Middle frontal gyrus (tissue), 1 donor: ENCODE data around the gene COL4A4.

Experiments
- DNase-seq: peaks from one replicate; pipeline ENCODE4 v3.0.0-alpha.2; 2015; ENCODE audit warnings: low spot score; ENCODE audit errors: extremely low spot score

Gene COL4A4

GRCh38 chr2:227163485-227163997, 464 bp downstream of the COL4A4 start:
- no peak for DNase-seq

- no peak for DNase-seq
These were observed 2.1 kb downstream of the COL4A4 start for GRCh38 chr2:227161947-227162346.

- no peak for DNase-seq
These were observed 3.8 kb downstream of the COL4A4 start for GRCh38 chr2:227160164-227160563.

- no peak for DNase-seq
These were observed 8.8 kb downstream of the COL4A4 start for GRCh38 chr2:227154986-227155774.

- DNase-seq = no peak
These were observed 10.1 kb downstream of the COL4A4 start for GRCh38 chr2:227153758-227154486.

GRCh38 chr2:227153307-227153706, 10.7 kb downstream of the COL4A4 start:
- no peak for DNase-seq

- no peak for DNase-seq
These were observed 11.8 kb downstream of the COL4A4 start for GRCh38 chr2:227152093-227152766.

- no peak for DNase-seq
These were observed 13.6 kb downstream of the COL4A4 start for GRCh38 chr2:227150222-227150936.

- DNase-seq = no peak
These were observed 15.9 kb downstream of the COL4A4 start for GRCh38 chr2:227148106-227148505.

GRCh38 chr2:227147023-227147422, 17.0 kb downstream of the COL4A4 start:
- no peak for DNase-seq

GRCh38 chr2:227146456-227146855, 17.5 kb downstream of the COL4A4 start:
- DNase-seq = no peak

- DNase-seq = no peak
These were observed 20.1 kb downstream of the COL4A4 start for GRCh38 chr2:227143895-227144294.

GRCh38 chr2:227141301-227141700, 22.7 kb downstream of the COL4A4 start:
- no peak for DNase-seq

GRCh38 chr2:227134591-227134990, 29.4 kb downstream of the COL4A4 start:
- no peak for DNase-seq

GRCh38 chr2:227132986-227133385, 31.0 kb downstream of the COL4A4 start:
- no peak for DNase-seq

- no peak for DNase-seq
These were observed 33.4 kb downstream of the COL4A4 start for GRCh38 chr2:227130636-227131035.

- DNase-seq = no peak
These were observed 36.8 kb downstream of the COL4A4 start for GRCh38 chr2:227127201-227127600.

GRCh38 chr2:227125506-227125905, 38.5 kb downstream of the COL4A4 start:
- DNase-seq = no peak

GRCh38 chr2:227124811-227125210, 39.2 kb downstream of the COL4A4 start:
- DNase-seq = no peak

- no peak for DNase-seq
These were observed 40.3 kb downstream of the COL4A4 start for GRCh38 chr2:227123697-227124096.

GRCh38 chr2:227118353-227118752, 45.7 kb downstream of the COL4A4 start:
- no peak for DNase-seq
